HEK293 (cell line): ENCODE measurements around the gene RBM26.

Experiments used
- CTCF ChIA-PET: fragments of 350-600 bp; formaldehyde crosslinking; extraction: SDS; loops from one replicate; lab custom pipeline; 2021; ENCODE audit warnings: antibody characterized with exemption; lab: Yijun Ruan, JAX
- POLR2A ChIA-PET: fragments of 300-600 bp; formaldehyde crosslinking; extraction: SDS; loops from one replicate; lab custom pipeline; 2020; ENCODE audit warnings: antibody characterized with exemption, inconsistent platforms; lab: Yijun Ruan, JAX
- H3K27ac ChIP-seq: fragments of 200-500 bp; sonication (Bioruptor generic); 2 replicates; pipeline ENCODE4 v1.5.1; 2014; ENCODE audit warnings: low read depth, low read length, control low read depth, inconsistent platforms; ENCODE audit errors: extremely low read depth
- H3K36me3 ChIP-seq, 2 experiments: fragments of 200-500 bp in 1 of 2; sonication (Bioruptor generic) in 1 of 2; 1 replicate in 1 of 2; 2 replicates in 1 of 2; pipeline ENCODE4 v1.5.1; 2014 to 2017; ENCODE audit warnings: inconsistent platforms in 2 of 2, low read length in 2 of 2; ENCODE audit not compliant: control insufficient read depth in 2 of 2, insufficient read depth in 1 of 2
- H3K4me1 ChIP-seq: fragments of 200-500 bp; sonication (Bioruptor generic); 2 replicates; pipeline ENCODE4 v1.5.1; 2014; ENCODE audit warnings: mild to moderate bottlenecking, low read length, inconsistent platforms; ENCODE audit not compliant: control insufficient read depth, insufficient read depth
- H3K4me3 ChIP-seq: 2 replicates; pipeline ENCODE4 v1.5.1; 2011; ENCODE audit warnings: low read depth, mild to moderate bottlenecking, control low read depth, low read length, moderate library complexity
- H3K9me3 ChIP-seq: fragments of 200-500 bp; sonication (Bioruptor generic); 2 replicates; pipeline ENCODE4 v1.5.1; 2014; ENCODE audit warnings: low read depth, low read length, inconsistent platforms; ENCODE audit not compliant: control insufficient read depth, insufficient read depth
- GLI4 ChIP-seq: fragments of 450-650 bp; formaldehyde crosslinking; IDR thresholded peaks from 2 replicates; pipeline ENCODE4 v1.5.1; 2016; ENCODE audit warnings: missing biosample characterization, missing genetic modification characterization
- IKZF3 ChIP-seq: fragments of 450-650 bp; IDR thresholded peaks from 2 replicates; pipeline ENCODE4 v1.5.0; 2018; ENCODE audit warnings: missing biosample characterization, mild to moderate bottlenecking, missing genetic modification characterization, moderate library complexity
- KLF8 ChIP-seq: fragments of 450-650 bp; formaldehyde crosslinking; IDR thresholded peaks from 2 replicates; pipeline ENCODE4 v1.5.1; 2016; ENCODE audit warnings: missing biosample characterization, missing genetic modification characterization
- OVOL3 ChIP-seq: fragments of 450-650 bp; formaldehyde crosslinking; IDR thresholded peaks from 2 replicates; pipeline ENCODE4 v1.5.1; 2016; ENCODE audit warnings: missing biosample characterization, missing genetic modification characterization
- SP3 ChIP-seq: fragments of 450-650 bp; formaldehyde crosslinking; IDR thresholded peaks from 2 replicates; pipeline ENCODE4 v1.5.1; 2016; ENCODE audit warnings: missing biosample characterization, missing genetic modification characterization
- WT1 ChIP-seq: fragments of 450-650 bp; formaldehyde crosslinking; IDR thresholded peaks from 2 replicates; pipeline ENCODE4 v1.5.1; 2016; ENCODE audit warnings: missing biosample characterization, missing genetic modification characterization
- ZBTB48 ChIP-seq: fragments of 450-650 bp; formaldehyde crosslinking; IDR thresholded peaks from 2 replicates; pipeline ENCODE4 v1.5.1; 2016; ENCODE audit warnings: missing biosample characterization, missing genetic modification characterization
- ZFP41 ChIP-seq: fragments of 450-650 bp; formaldehyde crosslinking; IDR thresholded peaks from 2 replicates; pipeline ENCODE4 v1.5.1; 2016; ENCODE audit warnings: missing biosample characterization, missing genetic modification characterization, borderline replicate concordance
- ZNF223 ChIP-seq: fragments of 450-650 bp; formaldehyde crosslinking; IDR thresholded peaks from 2 replicates; pipeline ENCODE4 v1.5.1; 2016; ENCODE audit warnings: missing biosample characterization, missing genetic modification characterization
- ZNF423 ChIP-seq: fragments of 450-650 bp; formaldehyde crosslinking; IDR thresholded peaks from 2 replicates; pipeline ENCODE4 v1.5.1; 2016; ENCODE audit warnings: missing biosample characterization, missing genetic modification characterization
- ZNF560 ChIP-seq: fragments of 450-650 bp; formaldehyde crosslinking; IDR thresholded peaks from 2 replicates; pipeline ENCODE4 v1.5.1; 2017; ENCODE audit warnings: missing biosample characterization, missing genetic modification characterization, borderline replicate concordance
- ZNF571 ChIP-seq: fragments of 450-650 bp; formaldehyde crosslinking; IDR thresholded peaks from 2 replicates; pipeline ENCODE4 v1.5.0; 2017; ENCODE audit warnings: missing biosample characterization, missing genetic modification characterization
- ZNF610 ChIP-seq: fragments of 450-650 bp; formaldehyde crosslinking; IDR thresholded peaks from 2 replicates; pipeline ENCODE4 v1.5.1; 2016; ENCODE audit warnings: missing biosample characterization, missing genetic modification characterization, borderline replicate concordance
- ZNF785 ChIP-seq: fragments of 450-650 bp; formaldehyde crosslinking; IDR thresholded peaks from 2 replicates; pipeline ENCODE4 v1.5.1; 2016; ENCODE audit warnings: missing biosample characterization, missing genetic modification characterization
- TF ChIP-seq, protein P1 (sequence below): fragments of 450-650 bp; formaldehyde crosslinking; IDR thresholded peaks from 2 replicates; pipeline ENCODE4 v1.5.1; 2016; ENCODE audit warnings: missing biosample characterization, missing genetic modification characterization, borderline replicate concordance
- TF ChIP-seq, protein P2 (sequence below): fragments of 450-650 bp; formaldehyde crosslinking; IDR thresholded peaks from 2 replicates; pipeline ENCODE4 v1.5.1; 2016; ENCODE audit warnings: missing biosample characterization, missing genetic modification characterization
- TF ChIP-seq, protein P3 (sequence below): fragments of 450-650 bp; formaldehyde crosslinking; IDR thresholded peaks from 2 replicates; pipeline ENCODE4 v1.5.1; 2016; ENCODE audit warnings: missing biosample characterization, missing genetic modification characterization
- TF ChIP-seq, protein P4 (sequence below): fragments of 450-650 bp; formaldehyde crosslinking; IDR thresholded peaks from 2 replicates; pipeline ENCODE4 v1.5.1; 2016; ENCODE audit warnings: missing biosample characterization, missing genetic modification characterization
- TF ChIP-seq, protein P5 (sequence below): sonication (generic); formaldehyde crosslinking; IDR thresholded peaks from 2 replicates; pipeline ENCODE4 v1.8.1; 2022; ENCODE audit warnings: mild to moderate bottlenecking, moderate library complexity, missing genetic modification reagents

RBM26 gene

DNA sequence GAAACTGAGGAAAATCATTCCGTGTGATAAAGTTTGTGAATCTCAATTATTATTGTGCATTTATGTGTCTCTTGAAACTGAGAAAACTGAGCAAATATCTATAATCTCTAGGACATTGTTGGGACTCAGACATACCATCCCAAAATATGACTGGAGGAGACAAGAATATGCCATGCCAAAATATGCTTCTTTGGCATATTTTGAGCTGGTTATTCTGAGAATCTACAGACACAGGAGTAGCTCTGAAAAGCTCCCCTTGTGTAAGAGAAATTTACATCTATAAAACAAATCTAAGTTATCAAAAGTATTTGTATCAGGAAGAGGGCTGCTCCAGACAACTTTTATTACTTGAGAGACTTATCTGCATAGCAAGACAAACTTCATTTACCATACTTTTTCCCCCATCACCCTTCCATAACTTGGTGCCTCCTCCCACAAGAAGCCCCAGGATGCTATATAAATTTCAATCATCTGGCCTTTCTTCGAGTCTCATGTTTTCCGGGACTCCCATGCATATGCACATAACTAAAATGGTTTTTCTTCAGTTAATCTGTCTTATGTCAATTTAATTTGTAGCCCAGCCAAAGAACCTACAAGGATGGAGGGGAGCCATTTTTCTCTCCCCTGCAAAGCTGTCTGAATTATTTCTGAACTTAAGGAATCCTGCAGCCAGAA lies 46.3 kb upstream of the RBM26 start:
- Histone ChIP-seq H3K27ac (no peak overlapping the region), H3K4me3 (no peak overlapping the region), H3K36me3 (no peaks in the 10 kb centered on the region), H3K4me1 (no peaks in the 10 kb centered on the region), H3K9me3 (no peaks in the 10 kb centered on the region)
- POLR2A ChIA-PET: interaction anchor here (0.9 kb wide), 1 partner anchor 29 kb away, joined by 3 read pairs; the partner anchor contains the start of gene NDFIP2
- CTCF ChIA-PET: interaction anchor here (0.6 kb wide), 1 partner anchor 29 kb away, joined by 3 read pairs; no protein-coding TSS in a partner anchor
- TF ChIP-seq, protein P1, sequence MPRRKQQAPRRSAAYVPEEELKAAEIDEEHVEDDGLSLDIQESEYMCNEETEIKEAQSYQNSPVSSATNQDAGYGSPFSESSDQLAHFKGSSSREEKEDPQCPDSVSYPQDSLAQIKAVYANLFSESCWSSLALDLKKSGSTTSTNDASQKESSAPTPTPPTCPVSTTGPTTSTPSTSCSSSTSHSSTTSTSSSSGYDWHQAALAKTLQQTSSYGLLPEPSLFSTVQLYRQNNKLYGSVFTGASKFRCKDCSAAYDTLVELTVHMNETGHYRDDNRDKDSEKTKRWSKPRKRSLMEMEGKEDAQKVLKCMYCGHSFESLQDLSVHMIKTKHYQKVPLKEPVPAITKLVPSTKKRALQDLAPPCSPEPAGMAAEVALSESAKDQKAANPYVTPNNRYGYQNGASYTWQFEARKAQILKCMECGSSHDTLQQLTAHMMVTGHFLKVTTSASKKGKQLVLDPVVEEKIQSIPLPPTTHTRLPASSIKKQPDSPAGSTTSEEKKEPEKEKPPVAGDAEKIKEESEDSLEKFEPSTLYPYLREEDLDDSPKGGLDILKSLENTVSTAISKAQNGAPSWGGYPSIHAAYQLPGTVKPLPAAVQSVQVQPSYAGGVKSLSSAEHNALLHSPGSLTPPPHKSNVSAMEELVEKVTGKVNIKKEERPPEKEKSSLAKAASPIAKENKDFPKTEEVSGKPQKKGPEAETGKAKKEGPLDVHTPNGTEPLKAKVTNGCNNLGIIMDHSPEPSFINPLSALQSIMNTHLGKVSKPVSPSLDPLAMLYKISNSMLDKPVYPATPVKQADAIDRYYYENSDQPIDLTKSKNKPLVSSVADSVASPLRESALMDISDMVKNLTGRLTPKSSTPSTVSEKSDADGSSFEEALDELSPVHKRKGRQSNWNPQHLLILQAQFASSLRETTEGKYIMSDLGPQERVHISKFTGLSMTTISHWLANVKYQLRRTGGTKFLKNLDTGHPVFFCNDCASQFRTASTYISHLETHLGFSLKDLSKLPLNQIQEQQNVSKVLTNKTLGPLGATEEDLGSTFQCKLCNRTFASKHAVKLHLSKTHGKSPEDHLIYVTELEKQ (tag by site-specific recombination): no peak
- TF ChIP-seq ZNF560 (tag by site-specific recombination) (no peak), ZNF571 (tag by site-specific recombination) (no peak), WT1 (no peak), ZNF610 (tag by site-specific recombination) (no peak), ZNF223 (no peak), IKZF3 (tag by site-specific recombination) (no peak), ZFP41 (tag by site-specific recombination) (no peak), KLF8 (tag by site-specific recombination) (no peak), ZNF785 (tag by site-specific recombination) (no peak), ZNF423 (tag by site-specific recombination) (no peak), GLI4 (tag by site-specific recombination) (no peak), SP3 (tag by site-specific recombination) (no peak), ZBTB48 (no peak), OVOL3 (tag by site-specific recombination) (no peak)
- TF ChIP-seq, protein P2, sequence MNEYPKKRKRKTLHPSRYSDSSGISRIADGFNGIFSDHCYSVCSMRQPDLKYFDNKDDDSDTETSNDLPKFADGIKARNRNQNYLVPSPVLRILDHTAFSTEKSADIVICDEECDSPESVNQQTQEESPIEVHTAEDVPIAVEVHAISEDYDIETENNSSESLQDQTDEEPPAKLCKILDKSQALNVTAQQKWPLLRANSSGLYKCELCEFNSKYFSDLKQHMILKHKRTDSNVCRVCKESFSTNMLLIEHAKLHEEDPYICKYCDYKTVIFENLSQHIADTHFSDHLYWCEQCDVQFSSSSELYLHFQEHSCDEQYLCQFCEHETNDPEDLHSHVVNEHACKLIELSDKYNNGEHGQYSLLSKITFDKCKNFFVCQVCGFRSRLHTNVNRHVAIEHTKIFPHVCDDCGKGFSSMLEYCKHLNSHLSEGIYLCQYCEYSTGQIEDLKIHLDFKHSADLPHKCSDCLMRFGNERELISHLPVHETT: no peak
- TF ChIP-seq, protein P3, sequence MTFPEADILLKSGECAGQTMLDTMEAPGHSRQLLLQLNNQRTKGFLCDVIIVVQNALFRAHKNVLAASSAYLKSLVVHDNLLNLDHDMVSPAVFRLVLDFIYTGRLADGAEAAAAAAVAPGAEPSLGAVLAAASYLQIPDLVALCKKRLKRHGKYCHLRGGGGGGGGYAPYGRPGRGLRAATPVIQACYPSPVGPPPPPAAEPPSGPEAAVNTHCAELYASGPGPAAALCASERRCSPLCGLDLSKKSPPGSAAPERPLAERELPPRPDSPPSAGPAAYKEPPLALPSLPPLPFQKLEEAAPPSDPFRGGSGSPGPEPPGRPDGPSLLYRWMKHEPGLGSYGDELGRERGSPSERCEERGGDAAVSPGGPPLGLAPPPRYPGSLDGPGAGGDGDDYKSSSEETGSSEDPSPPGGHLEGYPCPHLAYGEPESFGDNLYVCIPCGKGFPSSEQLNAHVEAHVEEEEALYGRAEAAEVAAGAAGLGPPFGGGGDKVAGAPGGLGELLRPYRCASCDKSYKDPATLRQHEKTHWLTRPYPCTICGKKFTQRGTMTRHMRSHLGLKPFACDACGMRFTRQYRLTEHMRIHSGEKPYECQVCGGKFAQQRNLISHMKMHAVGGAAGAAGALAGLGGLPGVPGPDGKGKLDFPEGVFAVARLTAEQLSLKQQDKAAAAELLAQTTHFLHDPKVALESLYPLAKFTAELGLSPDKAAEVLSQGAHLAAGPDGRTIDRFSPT: no peak
- TF ChIP-seq, protein P4, sequence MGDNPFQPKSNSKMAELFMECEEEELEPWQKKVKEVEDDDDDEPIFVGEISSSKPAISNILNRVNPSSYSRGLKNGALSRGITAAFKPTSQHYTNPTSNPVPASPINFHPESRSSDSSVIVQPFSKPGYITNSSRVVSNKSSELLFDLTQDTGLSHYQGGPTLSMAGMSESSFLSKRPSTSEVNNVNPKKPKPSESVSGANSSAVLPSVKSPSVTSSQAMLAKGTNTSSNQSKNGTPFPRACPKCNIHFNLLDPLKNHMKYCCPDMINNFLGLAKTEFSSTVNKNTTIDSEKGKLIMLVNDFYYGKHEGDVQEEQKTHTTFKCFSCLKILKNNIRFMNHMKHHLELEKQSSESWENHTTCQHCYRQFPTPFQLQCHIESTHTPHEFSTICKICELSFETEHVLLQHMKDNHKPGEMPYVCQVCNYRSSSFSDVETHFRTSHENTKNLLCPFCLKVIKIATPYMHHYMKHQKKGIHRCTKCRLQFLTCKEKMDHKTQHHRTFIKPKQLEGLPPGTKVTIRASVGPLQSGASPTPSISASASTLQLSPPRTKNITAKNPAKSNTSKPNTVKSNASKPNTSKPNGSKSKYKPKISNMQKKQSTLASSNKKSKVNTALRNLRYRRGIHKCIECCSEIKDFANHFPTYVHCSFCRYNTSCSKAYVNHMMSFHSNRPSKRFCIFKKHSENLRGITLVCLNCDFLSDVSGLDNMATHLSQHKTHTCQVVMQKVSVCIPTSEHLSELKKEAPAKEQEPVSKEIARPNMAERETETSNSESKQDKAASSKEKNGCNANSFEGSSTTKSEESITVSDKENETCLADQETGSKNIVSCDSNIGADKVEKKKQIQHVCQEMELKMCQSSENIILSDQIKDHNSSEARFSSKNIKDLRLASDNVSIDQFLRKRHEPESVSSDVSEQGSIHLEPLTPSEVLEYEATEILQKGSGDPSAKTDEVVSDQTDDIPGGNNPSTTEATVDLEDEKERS (tag by site-specific recombination): no peak
- TF ChIP-seq, protein P5, sequence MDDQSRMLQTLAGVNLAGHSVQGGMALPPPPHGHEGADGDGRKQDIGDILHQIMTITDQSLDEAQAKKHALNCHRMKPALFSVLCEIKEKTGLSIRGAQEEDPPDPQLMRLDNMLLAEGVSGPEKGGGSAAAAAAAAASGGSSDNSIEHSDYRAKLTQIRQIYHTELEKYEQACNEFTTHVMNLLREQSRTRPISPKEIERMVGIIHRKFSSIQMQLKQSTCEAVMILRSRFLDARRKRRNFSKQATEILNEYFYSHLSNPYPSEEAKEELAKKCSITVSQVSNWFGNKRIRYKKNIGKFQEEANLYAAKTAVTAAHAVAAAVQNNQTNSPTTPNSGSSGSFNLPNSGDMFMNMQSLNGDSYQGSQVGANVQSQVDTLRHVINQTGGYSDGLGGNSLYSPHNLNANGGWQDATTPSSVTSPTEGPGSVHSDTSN (CRISPR knock-in tag): no peak
